HK-2 (cell line): ENCODE results near the gene XAGE3.
"Not testable (repeated sequence)": the region's sequence is repeated elsewhere in the genome, so short reads cannot be mapped to it uniquely, and the experiment has no call there.

Source experiments
- DNase-seq: peaks from one replicate; pipeline ENCODE4 v3.0.0-alpha.2; 2018; ENCODE audit not compliant: unreplicated experiment

The XAGE3 gene

DNA sequence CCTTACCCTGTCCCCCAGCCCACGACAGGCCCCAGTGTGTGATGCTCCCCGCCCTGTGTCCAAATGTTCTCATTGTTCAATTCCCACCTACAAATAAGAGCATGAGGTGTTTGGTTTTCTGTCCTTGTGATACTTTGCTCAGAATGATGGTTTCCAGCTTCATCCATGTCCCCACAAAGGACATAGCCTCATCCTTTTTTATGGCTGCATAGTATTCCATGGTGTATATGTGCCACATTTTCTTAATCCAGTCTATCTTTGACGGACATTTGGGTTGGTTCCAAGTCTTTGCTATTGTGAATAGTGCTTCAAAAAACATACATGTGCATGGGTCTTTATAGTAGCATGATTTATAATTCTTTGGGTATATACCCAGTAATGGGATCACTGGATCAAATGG lies 24.3 kb downstream of the XAGE3 start:
- not testable (repeated sequence) for DNase-seq

DNA sequence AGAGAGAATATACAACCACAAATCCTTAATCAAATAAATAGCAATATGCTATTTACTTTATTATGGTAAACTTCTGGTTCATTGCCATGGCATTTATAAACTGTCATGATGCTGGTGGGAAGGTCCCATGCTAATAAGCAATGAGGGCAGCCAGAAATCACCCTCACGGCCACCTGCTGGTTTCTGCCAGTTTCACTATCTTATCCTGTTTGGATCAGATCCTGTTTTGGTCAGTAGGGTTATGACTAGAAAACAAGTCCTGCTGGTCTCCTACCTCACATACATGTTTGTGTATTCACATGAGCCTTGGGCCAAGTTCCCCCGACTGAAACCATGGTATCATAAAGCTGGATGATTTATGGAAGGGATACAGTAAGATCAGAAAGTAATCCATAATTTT lies 28.7 kb downstream of the XAGE3 start:
- no peak for DNase-seq

DNA sequence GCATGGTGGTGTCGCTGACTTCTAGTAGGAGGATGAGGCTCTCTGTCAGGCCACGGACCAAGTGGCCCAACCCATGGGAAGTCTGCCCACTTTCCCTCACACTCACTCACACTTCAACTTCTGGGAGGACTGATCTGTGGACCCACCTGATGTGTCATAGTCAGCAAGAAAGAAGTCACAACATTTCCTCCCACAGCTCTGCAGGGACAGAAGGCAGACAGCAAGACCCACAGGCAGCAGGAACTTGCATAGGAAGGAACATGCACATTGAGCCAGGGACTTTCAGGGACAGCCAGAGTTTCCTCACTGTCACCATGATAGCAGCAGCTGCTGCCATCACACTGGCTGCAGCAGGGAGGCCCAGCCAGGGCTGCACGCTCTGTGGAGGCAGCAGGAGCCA lies 37.3 kb downstream of the XAGE3 start:
- DNase-seq: no peak

DNA sequence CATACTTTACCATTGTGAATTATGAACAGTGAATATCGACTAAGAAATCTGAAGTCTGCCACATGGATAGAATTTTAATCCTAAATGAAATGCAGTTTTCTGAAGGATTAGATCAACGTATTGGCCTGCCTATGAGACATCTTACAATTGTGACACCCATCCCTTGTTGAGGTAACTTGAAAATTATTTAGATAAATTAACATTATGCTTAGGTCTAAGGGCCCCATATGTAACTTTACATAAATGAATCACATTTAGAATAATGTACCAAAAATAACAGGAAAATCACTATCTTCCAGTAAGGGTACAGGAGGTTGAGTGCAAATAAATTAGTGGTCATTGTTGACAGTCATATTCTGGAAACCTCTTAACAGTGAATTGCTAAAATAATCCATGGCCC lies 43.3 kb downstream of the XAGE3 start:
- no peak for DNase-seq

DNA sequence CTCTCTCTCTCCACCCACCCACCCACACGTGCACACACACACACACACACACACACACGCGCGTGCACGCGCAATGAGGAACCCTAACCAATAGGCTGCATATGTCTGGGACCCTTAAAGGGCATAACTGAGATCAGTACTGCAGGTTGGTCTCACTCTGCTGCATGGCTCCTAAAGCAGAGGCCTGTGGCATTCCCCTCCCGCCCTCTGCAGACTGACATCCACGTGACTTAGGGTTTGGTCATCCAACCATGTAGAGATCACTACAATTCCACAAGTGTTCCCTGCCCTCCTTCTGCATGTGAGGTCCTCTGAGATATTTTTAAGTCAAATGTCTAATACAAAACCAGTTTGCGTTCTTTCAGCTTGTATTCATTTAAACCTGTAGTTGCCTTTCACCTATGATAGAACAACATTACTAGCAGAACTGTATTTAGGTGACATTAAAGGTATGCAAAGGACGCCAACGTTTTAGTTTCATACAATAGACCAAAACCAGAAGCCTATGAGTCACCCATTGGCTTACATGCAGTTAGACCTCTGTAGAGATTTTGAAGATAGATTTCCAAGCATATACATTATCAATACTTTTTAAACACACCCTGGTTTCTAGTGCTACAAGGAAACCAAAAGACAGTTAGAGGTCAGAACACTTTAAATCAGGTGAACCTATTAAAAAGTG lies 46.7 kb downstream of the XAGE3 start:
- no peak for DNase-seq

DNA sequence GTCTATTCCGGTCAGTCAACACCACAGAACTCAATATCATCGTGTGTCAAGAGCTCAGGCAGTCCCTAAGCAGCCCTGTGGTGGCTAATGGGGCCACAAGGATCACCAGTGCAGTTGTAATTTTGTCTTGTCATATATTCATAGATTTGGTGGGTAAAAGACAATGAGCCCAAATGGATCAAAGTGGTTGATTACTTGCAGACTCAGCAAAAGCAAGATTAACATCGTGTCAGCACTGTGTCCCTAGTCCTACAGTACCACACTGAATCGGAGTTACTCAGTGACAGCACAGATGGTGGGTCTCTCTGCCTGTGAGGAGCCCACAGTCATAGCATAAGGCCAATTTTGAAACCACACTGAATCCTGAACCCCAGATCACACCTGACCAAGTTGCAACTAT lies 48.1 kb downstream of the XAGE3 start:
- DNase-seq: no peak
